HG03139 (cell line): Measurements from ENCODE around the gene HMGCLL1.

Source experiments
- ATAC-seq: cut with Tn5 transposase; IDR thresholded peaks from one replicate; pipeline ENCODE4 v1.9.1; 2021; ENCODE audit not compliant: unreplicated experiment

Gene HMGCLL1

DNA sequence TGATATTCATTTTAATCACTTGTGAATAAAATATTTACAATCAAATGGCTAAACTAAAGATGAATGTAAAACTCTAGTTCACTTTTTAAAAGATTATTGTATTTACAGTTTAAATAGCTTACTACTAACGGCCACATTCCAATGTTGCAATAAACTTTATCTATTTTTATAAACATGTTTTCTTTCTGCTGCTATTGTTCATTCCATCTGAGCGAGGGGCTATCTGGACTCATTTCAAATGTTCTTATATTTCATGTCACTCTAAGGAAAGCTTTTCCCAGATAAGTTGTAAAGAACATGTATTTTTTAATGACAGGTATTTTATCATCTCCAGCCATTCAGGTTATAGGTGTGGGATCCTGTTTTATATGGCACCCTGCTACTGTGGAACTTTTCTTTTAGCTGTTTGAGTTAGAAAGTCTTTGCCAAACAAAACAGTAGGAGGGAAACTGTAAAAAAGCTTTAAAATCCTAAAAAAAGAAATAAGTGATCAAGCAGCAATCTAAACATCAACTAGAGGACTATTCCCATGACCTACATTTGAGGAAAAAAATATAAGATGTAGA lies 42.5 kb downstream of the HMGCLL1 start:
- ATAC-seq: no peak

DNA sequence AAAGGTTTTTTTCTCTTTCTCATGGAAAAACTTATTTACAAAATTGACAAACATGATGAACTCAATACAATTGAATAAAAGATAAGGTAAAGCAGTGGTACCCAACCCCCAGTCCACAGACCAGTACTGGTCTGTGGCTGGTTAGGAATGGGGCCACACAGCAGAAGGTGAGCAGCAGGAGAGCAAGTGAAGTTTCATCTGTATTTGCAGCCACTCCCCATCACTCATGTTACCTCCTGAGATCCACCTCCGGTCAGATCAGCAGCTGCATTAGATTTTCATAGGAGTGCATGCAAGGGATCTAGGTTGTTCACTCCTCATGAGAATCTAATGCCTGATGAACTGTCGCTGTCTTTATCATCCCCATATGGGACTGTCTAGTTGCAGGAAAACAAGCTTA lies 47.5 kb downstream of the HMGCLL1 start:
- ATAC-seq: no peak

DNA sequence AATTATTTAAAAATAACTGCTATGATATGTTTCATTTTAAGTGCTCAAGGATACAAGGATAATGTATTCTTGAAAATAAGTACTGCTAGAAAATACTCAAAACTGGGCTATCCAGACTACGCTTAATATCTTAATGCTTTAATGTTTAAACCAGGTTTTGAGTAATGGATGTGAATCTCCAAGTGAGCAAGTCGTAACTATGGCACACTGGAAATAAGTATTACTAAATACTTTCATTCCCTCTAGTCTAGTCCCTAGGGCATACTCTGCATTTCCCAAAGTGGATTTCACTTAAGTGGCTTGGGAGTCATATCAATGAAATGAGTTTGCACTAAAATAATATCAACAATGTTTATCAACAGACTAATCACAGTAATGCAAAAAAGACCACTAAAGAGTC lies 48.1 kb downstream of the HMGCLL1 start:
- no peak for ATAC-seq

DNA sequence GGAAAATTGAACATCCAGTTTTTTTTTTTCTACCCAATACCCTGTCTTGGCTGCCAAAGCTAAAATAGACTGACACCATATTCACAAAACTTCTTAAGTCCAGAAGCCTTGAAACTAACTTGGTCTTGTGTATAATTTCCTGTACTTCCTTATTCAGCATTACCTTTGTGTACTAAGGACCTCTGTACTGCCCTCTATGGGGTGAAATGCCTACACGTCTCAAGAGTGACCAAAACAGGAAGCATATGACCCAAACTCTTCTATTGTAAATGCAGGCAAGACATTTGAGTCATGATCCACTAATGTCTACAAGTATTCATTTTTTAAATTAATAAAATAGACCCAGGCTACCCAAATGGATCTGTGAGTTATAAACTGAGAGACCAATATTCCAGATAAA lies 50.4 kb downstream of the HMGCLL1 start:
- no peak for ATAC-seq

DNA sequence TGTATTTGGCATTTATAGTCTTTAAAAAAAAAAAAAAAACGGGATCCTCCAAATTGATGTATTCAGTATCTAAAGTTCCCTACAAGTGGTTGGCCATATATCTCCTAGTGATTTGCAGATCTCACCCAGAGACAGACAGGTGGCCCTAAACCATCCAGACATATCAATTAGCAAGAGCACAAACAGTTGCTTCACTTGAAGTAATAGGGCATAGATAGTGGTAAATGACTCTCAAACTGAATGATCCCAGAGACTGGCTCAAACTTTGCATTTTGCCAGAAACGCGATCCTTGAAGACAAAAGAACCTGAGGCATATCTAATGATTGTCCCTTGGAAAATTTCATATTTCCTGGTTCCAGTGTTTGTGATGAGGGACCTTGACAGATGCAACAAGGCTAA lies 54.6 kb downstream of the HMGCLL1 start:
- no peak for ATAC-seq

DNA sequence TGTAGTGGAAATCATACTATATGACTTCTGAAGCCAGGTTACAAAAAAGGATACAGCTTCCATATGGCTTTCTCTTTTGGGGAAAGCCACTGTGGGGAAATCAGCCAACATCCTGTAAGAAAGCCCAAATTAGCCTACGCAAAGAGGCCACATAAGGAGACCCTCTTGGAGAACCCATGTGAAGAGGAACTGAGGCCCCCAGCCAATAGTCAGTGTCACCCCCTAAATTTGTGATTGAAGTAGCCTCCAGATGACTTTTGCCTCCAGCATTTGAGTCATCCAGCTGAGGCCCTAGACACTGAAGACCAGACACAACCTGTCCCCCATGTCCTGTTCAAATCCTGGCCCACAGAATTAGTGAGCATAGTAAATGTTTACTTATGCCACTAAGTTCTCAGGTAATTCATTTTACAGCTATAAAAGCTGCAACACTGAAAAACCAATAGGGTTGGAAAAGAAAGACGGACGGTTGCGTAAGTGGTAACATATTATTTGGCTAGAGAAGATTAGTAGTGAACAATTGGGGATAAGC lies 60.4 kb downstream of the HMGCLL1 start:
- ATAC-seq: no peak

DNA sequence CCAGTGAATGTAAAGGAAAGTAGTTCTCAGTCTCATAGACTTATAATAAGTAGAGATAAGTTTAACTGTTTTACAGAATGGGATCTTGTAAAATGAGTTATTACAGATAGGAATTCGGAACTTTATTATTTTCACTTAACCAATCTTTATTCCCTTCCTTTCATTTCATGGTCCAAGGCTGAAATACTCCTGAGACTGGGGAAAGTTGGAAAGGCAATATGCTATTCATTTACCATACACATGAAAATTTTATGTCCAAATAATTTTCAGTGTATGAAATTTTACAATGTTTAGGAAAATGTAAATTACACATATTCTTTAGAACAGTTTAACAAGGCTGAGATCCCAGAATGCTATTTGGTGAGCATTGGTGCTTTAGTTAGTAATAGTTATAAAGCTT lies 62.3 kb downstream of the HMGCLL1 start:
- ATAC-seq: no peak

DNA sequence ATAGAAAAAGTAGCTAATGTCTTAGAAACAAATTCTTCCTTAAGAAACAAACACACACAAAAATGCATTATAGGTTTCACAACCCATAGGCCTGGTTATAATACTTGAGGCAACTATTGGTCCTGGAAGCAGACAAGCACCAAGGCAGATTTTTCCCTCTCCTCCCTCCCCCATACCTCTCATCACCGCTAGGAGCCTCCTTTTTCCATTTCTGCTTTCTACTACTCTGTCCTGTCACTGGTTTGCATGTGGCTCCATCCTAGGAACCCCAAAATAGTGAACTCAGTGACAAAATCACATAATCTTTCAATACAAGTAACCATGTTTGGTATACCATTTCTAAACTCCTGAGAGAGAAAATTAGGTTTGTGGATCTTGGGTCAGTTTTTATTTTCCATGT lies 66.1 kb downstream of the HMGCLL1 start:
- ATAC-seq: no peak

DNA sequence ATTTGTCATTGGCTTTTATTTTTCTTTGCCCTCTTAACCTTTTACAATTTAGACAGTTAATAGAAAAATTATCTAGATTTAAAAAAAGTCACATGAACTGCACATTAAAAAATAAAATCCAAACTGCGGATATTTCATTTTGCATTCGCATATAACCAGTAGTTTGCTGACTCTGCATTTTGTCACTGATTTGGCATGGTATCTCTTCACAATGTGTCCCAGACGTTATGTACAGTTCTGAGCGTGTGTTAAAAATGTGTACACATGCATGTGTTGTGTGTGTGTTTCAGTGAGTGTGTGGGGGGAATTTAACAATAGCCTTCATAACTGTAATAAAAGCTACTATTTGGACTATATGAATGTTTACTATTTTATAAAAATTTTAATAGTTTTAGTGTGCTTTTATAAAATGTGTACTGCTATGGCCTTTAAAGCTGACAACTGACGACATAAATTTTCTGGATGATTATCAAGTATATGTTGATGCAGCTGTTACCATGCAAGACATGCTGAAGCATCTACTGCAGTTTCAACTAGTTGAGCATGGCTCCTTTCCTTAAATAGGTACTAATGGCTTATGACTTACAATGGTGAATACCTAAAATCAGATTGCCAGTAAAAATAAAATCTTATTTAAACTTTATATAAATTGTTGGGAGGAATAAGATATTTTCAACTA lies 67.7 kb downstream of the HMGCLL1 start:
- ATAC-seq: no peak

DNA sequence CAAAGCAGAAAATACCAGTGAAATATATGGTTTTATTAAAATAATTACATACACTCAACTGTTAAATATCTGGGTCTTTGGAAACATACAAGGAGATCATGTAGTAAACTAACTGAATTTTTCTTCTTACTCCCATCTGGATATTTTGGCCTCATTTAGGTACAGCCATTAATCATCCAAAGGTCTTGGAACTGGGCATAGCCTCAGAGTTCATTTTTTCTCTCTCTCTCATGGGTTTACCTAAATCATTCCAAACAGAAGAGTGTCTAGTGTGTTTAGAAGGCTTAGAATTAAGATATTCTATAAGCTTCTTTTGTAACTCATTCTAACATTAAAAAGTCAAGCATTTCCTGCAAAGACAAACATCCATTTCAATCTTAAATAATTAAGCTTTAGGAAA lies 79.4 kb downstream of the HMGCLL1 start:
- ATAC-seq: no peak

DNA sequence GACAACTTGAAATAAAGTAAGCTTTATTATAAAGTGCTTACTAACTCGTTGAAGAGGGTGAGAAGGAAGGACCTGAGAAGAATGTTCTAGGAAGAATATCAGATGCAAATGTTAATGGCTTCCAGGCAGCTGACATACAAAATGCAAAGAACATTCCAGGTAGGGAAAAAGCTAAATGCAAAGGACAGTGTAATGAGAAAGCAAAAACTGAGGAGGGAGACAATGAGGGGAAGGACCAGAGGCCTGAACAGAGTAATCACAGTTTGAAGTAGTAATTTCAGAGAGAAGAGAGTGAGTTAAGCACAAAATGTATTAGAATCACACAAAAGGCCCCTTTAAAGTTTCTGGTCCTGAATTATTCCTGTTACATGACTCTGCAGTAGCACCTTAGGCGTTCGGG lies 81.3 kb downstream of the HMGCLL1 start:
- ATAC-seq: no peak

DNA sequence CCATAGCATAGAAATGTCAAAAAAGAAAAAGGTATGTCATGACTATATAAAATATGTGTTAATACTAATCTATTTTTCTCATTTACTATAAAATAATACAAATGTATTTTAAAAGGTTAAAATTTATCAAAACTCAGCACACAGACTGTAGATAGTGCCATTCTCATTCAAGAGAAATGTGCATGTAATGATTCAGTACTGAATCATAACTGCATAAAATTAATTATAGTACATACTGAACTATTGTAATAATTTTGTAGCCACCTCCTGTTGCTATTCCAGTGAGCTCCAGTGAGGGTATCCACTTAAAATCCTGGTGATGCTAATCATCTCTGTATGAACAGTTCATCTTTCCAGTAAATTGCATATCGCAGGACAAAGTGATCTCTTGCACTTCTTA lies 82.8 kb downstream of the HMGCLL1 start:
- no peak for ATAC-seq

DNA sequence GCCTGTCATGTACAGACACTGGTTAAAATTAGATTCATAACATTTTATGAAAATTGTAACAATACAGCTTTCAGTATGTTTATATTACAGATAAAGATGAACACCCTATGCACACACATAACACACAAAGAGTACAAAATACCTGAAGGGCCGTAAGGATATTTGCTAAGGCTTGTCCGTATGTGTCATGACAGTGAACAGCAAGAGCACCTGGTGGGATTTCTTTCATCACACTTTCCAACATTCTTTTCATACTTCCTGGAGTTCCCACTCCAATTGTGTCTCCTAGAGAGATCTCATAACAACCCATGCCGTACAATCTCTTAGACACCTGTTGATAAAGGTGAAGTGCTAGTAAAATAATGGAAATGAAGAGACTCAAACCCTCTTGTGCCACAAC lies 83.7 kb downstream of the HMGCLL1 start:
- ATAC-seq: no peak

DNA sequence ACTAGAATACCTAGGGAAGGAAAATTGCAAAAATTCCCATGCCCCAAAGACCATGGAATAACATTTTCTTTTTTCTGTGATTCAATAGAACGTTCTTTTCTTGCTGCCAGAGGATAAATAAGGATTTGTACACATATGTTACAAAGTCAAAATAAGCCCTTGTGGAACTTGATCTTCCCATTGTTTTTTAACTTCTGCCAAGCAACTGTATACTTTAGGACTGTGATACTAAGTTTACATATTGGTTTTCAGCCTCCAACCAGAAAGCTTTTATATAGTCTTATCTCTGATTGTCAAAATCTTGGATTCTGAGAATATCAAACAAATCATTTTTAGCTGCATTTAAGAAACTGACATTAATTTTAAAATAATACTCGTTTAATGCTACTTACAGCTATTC lies 84.6 kb downstream of the HMGCLL1 start:
- no peak for ATAC-seq

DNA sequence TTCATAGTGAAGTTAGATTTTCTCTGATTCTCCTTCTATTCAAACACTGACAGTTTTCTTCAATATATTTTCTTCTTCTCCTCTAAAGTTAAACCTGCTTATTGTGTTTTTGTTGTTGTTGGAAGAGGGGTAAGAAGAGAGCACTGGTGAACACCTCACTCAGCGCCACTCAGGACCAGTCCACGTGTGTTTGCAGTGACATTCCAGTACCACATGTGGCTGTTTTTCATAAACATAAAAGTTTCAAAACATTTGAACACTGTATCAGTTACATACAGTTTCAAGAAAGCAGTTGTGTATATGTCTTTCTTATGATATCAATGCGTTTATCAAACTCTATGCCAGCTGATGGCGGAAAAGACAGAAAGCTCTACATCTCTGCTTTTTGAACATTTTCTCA lies 86.7 kb downstream of the HMGCLL1 start:
- ATAC-seq: no peak

DNA sequence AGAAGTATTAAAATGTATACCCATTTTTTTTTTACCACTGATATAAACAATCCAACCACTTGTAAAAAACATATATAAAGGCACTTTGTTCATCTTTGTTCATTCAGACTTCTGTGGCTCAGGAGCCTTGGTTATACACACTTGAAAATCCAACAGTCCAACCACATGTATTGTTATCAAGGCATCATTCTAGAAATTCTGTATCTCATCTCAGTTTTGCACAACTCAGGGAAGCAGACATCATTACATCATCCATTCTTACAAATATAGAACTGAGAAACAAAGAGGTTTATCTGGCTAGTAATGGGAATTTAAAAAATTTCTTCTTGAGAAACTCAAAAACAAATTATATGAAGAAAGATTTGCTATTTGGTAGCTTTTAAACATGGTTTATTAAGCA lies 88.1 kb downstream of the HMGCLL1 start:
- no peak for ATAC-seq

DNA sequence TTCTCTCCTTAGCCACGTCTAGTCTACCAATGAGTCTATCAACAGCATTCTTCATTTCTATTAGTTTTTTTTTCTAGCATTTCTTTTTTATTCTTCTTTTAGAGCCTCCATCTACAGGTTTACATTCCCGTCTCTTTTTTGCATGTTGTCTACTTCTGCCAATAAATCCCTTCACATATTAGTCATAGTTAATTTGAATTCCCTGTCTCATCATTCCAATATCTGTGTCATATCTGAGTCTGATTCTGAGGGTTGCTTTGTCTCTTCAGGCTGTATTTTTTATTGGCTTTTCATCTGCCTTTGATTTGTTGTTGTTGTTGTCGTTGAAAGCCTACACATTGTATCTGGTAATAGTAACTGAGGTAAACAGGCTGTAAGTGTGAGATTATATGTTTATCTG lies 104.6 kb downstream of the HMGCLL1 start:
- ATAC-seq: no peak

DNA sequence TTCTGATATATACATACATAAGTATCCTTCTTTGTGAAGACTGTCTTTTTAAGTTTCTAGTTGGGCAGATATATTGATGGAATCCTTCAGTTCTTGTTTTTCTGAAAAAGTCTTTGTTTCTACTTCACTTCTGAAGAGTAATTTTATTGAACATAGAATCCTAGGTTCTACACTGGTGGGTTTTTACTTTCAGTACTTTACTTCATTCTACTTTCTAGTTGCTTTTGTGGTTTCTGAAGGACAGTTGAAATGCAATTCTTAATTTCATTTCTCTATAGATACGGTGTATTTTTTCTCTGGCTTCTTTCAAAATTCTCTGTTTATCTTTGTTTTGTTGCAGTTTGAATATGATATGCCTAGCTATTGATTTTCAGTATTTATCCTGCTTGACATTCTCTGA lies 105.3 kb downstream of the HMGCLL1 start:
- no peak for ATAC-seq

DNA sequence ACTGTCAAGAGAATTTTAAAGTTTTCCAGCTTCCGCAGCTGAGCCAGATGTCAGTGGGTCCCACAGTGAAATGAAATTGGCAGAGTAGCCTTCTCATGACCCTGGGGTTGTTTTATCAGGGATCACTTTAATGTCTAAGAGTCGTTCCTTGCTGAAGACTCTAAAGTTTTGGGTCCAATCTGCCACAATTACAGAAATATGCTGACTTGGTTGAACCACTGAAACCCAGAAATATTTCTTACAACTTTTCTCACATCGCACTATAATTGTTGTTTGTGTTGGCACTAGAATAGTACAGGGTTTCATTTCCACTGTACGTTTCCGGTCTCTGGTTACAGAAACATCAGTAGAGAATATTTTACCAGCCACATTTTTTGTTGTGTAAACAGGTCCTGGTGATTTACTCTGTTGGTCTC lies 109.0 kb downstream of the HMGCLL1 start:
- ATAC-seq: no peak

DNA sequence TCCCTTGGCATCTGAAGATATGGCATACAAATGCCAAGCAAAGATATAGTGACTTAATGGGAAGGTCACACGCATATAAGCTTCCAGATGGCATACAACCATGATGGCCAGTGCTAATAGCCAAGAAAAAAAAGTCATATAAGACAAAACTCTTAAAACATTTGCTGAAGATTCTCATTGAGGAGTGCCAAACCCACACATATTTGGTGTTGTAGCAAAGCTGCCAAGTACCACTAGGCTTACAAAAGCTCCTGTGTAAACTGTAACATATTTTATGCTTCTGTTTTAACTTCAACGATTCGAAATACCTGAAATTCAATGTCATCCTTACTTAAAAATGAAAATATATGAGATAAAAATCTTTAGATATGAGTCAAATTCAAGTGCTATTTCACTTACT lies 123.0 kb downstream of the HMGCLL1 start:
- no peak for ATAC-seq

DNA sequence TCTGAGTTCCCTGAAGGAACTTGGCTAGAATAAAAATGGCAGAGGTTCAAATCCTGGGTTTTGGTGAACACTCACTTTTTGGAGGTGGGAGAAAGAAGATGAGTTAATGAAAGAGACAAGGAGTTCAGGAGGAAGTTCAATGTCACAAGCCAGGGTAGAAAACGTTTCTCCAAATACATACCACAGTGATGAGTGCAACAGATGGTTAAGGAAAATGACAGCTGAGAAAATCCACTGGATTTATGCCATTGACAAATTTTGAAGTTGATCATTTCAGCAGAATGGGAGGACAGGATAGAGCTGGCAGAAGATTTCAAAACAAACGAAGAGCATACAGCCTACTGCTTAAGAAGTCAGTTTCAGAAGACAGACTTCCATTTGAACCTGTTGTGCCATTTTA lies 129.0 kb downstream of the HMGCLL1 start:
- no peak for ATAC-seq

DNA sequence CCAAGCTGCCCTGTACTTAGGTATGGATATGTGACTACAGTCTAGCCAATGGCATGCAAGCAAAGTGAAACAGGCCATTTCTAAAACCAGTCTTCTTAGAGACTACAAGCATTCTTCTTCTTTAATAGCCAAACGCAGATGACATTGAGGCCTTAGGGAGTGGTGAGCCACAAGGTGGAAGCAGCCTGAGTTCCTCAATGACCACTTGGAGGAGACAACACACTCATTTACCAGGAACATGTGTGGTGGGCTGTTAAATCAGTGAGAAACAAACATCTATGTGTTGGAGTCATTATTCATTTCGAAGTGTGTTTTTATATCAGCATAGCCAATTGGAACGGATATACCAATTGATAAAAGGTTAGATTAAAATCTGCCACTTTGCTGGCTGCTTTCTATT lies 129.8 kb downstream of the HMGCLL1 start:
- no peak for ATAC-seq

DNA sequence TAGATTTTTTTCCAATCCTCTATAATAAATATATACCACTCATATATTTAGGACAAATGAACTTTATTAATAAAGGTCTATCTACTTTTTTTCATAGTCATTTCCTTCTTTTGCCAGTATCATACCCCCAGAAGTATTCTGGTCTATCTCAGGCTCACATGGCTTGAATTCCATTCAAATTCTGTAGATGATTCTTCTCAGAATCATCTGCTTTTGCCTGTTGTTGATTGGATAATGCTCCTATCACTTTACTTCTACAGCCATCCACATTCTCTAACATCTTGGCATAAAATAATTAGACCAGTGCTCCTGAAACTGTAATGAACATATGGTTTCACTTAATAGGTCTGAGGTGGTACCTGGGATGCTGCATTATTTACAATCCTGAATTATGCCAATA lies 130.5 kb downstream of the HMGCLL1 start:
- no peak for ATAC-seq
